ENCODE data around the gene COMMD1. TPM values are rescaled to one million over a fixed set of nuclear protein-coding genes. Genes with fewer than 3 reads are reported as not detected.
"Not testable (repeated sequence)": the region's sequence is repeated elsewhere in the genome, so short reads cannot be mapped to it uniquely, and the experiment has no call there.

COMMD1 gene
- polyA plus RNA-seq, 1 donor: 43.4 TPM

DNA sequence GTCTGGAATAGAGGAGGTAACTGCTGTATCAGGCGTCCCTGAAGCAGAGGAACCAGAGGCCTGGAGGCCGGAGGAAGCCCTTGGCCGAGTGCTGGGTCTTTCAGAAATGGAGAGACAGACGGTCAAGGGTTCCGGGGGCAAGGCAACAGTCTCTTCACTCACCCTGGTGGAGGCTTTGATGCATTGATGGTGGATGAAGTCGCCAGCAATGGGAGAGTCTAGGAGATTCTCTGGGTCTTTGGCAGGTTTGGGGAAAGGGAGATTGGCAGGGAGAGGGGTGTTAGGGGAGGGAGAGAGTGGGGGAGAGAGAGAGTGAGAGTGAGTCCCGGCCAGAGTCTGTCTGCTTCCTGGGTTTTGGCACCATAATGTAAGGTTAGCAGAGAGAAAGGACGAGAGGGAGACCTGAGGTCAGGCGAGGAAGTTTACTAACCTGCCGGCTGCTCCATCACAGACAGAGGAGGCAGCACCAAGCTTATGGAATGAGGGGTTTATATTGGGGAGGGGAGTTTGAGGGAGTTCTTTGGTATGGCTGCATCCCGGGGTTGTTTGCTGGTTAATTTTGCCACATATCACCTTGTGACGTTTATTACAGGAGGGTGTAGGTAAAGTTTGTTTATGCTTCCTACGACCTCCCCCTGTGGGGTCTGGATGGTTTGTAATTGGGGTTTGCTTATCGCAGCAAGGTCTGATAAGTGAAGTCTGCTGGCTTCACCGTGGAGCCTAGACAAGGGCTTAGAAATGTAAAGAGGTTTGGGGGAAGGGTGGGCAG, 19.6 kb downstream of the COMMD1 start:
- no peak for DNase-seq

DNA sequence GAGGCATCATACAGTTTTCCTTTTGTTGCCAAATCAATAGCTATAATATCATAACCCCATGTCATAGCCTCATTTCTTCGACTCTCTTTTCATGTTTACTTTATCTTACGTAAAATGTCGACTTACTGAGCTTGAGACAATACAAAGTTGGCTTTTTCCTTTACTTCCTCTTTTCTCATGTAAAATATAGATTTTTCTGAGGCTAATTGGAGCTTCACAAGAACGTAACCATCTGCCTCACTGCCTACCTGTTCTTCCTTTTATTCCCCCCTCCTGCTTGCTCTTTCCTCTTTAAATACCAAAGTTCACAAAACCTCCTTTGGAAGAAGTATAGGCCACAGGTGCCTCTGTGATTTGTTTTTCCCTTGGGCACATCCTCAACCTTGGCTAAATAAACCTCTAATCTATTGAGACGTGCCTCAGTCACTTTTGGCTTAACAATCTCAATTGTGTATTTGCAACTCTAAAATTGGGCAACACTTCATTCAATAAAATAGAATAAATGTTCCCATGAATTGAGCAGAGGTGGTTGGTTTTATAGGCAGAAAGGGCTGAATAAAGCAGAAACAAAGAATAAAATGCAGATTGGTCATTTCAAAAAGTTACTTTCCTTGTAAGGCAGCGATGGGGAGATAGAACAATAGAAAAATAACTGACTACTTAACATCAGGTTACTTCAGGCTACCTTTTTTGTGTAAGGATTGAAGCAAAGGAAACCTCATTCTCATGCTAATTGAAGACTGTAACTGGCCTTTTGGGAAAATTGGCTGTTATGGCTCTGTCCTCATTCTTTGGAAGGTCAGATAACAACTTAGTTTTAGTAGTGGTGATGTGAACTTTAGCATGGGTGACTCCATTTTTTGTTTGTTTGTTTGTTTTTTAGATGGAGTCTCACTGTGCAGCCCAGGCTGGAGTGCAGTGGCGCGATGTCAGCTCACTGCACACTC, 21.3 kb downstream of the COMMD1 start:
- no peak for DNase-seq

DNA sequence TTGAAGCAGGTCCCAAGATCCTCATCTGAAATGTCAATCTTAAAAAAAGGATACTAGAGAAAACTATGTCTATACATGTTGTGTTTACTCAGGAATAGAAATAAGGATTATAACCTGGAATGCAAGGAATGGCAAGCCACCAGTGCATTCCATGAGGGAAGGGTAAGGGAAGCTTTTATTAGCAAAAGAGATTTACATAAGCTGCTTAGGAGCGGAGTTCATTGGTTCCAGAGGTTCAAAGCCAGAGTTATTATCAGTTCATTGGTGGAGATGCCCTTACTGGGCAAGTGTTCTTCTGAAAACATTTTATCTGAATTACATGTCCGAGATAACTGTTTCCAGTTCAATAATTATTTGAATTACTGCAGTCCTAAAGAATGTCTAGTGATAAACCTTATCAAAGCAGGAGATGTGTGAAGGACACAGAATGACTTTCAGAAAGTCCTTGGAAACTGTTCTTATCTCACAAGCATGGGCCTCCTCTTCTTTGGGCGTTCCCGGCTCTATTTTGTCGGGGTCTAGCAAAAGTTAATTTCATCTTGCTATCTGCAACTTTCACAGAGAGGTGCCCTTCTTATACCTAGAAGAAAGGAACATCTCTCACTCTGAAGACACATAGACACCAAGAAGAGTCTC, 23.5 kb downstream of the COMMD1 start:
- no peak for DNase-seq

DNA sequence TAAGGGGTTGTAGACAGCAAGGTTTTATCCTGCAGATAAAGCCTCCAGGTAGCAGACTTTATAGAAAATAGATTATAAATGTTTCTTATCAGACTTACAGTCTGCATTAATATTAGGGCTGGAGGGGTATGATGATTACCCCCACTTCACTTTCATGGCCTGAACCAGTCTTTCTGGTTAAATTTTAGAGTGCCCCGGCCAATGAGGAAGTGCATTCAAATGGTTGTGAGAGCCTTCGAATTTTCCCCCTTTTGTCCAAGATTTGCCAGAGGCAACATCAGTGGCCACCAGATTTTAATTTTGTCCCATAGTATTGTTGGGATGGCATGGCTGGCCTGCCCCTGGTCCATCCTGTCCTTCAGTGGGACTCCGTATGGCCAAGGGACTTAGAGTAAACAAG, 31.6 kb downstream of the COMMD1 start:
- no peak for DNase-seq

DNA sequence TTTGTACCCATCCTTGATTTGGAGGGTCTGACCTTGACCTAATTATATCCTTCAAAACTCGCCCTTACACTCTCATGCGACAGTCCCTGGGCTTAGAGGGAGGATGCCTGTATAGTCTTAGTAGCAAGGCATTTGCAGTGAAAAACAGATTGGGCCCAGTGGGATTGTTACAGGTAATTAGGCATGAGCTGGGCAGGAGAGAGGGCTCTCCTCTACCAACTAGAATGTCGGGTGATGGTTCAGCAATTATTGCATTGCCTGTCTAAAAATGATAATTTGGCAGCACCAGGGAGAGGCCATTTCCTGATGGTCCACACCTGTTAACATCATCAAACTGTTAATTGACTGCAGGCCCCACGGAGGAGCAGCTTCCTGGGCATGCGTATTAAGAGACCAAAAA, 32.4 kb downstream of the COMMD1 start:
- no peak for DNase-seq

DNA sequence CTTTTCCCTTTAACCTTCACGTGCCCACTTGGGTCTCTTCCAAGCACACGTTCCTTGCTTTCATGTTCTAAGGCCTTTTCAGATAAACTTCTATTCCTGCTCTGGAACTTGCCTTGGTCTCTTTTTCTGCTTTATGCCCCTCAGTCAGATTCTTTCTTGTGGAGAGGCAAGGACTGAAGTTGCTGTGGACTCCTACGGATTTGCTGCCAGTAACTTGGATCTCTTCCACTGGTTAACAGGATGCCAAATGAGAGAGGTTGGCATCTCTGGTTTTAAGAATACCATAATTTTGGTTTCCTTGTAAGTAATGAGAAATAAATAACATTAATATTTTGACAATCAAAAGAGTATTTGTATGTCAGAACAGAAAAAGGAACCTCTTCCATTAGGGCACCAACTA, 33.0 kb downstream of the COMMD1 start:
- no peak for DNase-seq

DNA sequence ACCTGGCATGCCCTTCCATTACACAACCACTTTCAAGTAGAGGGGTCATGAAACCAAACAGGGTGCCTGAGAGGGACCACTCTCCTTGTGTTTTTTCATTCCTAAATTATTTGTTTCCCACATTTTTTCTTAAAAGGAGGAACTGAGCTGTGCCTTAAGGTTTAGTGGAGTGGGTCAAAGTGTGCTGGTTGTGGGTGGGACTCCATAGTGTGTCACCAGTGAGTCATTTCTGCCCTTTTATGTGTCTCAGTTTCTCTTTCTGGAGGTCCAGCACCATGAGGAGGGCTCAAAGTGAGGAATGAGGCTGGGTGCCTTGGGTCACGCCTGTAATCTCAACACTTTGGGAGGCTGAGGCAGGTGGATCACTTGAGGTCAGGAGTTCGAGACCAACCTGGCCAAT, 37.8 kb downstream of the COMMD1 start:
- no peak for DNase-seq

DNA sequence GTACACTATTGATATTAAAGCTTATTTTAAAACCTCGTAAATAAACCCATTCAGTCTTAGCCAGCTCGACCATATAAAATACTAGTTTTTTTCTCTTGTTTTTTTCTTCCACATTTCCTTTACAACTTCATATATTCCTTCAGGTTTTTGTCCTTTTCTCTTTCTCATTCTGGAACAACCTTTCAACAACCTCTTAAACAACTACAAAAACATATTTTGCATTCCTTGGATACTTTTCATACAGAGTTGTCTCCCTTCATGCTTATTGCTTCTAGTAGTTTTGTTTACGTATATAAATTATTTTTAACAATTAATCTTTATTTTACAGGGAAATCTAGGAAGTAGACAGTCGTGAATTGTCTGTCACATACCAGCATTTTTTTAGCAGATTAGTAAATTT, 41.2 kb downstream of the COMMD1 start:
- no peak for DNase-seq

DNA sequence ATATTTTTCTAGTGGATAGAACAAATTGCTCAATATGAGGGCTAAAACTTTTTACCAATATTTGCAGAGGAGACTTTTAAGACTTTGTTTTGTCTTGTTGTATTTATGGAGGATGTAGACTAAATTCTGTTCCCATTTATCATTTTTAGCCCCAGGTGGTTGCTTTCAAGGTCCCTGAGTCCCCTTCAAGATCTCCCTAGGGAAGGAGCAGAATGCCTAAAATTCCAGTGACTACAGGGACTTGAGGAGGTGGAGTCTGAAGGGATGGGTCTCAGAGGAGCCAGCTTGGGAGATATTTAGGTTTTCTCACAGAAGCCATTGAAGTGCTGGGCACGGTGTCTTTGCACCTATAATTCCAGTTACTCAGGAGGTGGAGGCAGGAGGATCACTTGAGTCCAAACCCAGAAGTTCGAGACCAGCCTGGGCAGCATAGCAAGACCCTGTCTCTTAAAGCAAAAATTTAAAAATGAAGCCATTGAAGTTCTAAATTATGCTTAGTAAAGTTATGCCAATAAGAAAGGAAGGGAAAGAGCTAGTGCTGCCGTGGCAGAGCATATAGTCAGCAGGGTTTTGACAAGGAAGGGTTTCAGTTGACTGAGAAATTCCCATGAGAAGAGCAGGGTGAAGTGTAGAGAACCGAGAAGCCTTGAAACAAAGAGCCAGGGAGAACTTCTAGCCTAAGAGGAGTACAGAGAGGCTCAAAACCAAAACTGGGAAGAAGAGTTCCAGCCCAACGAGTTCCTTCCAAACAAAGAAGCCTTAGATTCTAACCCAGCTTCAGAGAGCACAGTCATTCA, 43.4 kb downstream of the COMMD1 start:
- no peak for DNase-seq

DNA sequence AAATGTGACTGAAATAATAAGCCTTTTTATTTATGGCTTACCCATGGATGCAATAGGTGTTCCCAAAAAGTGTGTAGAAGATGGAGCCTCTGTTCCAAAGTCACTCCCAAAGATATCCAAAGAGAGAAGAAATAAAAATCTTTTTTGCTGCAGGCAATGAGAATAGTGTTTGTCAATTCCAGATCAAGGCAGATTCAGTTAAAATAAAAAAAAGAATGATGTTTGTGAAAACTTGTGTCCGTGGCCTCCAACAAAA, 43.9 kb downstream of the COMMD1 start:
- no peak for DNase-seq

DNA sequence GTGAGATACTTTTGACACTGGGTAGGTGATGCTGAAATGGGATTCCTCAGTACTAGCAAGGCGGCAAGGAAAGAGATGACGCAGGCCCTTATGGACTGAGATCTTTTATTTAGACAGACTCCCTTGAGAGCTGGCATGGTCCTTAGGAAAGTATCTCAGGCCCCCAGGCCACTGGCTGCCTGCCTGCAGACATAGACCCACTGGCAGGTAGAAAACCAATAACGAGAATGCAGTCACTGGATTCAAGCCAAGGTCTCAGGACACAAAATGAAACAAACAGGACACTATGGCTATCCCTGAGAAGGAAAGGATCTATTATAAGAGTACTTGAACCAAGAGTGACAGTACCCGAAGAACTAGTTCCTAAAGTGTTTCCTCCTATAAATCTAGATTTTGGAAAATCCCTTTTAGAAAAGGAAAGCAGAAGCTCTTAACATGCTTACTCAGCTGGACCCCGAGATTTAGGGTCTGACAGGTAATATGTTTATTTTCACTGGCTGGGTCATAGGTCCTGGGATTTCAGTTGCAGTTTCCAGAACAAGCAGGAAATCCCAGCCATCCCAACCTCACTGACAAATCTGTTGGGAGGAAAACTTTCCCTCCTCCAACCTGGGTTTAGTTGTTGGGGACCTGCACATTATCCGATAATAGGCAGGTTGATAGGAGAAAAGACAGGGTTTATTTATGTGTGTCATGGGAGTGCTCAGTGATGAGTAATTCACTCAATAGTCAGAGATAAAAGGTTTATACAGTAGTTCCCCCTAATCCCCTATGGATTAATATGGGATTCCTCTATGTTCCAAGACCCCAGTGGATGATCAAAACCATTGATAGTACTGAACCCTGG, 44.5 kb downstream of the COMMD1 start:
- DNase-seq: no peak

DNA sequence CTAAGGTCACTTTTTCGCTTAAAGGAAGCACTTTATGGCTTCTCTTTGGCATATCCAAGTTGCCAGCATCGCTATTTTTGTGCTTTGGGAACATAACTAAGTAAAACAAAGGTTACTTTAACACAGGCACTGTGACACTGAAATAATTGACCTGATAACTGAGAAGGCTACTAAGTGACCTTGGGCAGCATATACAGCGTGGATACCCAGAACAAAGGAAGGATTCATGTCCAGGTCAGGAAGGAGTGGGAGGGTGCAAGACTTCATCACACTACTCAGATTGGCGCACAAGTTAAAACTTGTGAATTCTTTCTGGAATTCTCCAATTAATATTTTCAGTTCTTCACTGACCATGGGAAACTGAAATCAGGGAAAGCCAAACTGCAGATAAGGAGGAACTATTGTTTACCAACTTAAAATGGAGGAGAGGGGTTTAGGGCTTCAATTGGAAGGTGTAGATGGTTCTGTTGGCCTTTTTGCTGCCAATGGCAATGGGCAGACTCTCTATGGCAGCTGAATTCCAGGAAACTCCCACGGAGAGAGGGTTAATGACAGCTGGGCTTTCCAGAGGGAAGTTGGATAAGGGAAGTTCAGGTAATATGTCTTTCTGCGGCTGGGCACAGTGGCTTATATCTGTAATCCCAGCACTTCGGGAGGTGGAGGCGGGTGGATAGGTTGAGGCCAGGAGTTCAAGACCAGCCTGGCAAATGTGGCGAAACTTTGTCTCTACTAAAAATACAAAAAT, 45.3 kb downstream of the COMMD1 start:
- no peak for DNase-seq

DNA sequence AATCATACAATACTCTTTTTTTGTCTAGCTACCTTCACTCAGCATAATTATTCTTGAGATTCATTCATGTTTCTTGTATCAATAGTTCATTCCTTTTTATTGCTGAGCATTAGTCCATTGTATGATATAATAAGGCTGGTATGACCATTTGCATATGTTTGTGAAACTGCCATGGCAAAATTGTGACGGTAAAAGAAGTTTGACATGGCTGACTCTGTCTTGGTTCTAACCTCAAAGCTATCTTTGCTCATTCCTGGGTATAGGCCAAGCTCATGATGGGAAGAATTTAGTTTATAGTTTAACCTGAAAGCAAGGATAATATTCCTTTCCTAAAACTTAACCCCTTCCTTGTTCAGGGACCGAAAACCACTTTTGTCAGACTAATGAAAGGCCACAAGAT, 46.4 kb downstream of the COMMD1 start:
- DNase-seq: no peak

DNA sequence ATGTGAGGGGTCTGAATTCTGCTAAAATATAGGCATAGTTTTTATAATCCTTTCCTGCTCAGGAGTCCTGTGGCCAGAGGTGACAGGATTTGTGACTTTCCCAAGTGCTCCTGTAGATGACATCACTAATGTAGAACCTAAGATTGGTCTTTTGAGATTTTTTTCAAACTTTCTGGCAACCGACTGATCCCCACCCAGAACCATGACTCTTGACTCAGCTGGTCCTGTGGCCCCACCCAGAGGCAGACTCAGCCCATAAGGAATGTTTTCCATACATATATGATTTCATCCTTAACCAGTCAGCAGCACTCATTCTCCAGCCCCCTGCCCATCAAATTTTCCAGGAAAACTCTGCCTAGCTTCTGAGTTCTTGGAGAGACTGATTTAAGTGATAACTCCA, 46.8 kb downstream of the COMMD1 start:
- DNase-seq: no peak

DNA sequence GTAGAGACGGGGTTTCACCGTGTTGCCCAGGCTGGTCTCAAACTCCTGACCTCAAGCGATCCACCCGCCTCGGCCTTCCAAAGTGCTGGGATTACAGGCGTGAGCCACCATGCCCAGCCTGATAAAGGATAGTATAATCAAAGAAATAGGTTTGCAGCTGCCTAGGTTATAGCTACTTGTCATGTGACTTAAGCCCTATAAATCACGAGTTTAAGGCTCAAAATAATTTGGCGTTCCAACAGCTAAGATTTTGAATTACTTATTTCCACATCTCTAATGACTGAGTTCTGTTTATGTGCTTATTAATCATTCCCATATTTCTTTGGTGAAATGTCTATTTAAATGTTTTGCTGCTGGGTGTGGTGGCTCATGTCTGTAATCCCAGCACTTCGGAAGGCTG, 49.4 kb downstream of the COMMD1 start:
- DNase-seq: not testable (repeated sequence)

DNA sequence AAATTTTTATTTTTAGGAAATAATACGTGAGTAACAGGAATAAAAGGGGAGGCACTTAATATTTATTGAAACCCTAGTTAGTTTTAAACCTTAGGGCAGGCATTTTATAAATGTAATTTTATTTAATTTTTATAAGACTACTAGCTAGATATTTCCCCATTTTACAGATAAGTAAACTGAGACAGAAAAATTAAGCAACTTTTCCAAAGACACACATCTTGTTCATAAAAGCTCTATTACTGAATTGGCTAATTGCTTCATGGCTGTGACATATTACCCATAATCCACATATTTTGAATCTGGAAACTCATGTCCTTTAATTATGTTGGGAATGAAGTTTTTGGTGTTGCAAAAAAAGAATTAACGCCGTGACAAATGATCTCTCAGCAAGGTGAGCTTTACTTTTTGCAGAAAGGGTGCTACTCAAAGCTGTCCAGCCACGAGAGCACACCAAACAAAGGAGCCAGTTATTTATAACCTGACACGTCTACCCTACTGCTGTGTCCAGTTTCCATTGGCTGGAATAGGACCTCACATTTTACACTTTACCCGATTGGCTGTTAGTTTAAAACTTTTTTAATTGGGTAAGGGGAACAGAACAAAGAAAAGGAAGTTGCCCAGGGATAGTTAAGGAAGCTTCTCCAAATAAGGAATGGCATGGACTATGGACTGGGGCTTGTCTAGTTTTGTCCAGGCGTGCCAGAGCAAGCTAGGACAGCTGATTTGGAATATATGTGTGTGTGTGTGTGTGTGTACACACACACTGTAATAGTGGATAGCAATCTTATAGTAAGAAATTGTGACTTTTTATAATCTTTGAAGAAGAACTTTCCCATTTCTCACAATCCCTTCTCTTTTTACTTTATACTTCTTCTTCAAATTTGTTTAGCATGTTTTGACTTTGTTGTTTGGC, 54.2 kb downstream of the COMMD1 start:
- no peak for DNase-seq

DNA sequence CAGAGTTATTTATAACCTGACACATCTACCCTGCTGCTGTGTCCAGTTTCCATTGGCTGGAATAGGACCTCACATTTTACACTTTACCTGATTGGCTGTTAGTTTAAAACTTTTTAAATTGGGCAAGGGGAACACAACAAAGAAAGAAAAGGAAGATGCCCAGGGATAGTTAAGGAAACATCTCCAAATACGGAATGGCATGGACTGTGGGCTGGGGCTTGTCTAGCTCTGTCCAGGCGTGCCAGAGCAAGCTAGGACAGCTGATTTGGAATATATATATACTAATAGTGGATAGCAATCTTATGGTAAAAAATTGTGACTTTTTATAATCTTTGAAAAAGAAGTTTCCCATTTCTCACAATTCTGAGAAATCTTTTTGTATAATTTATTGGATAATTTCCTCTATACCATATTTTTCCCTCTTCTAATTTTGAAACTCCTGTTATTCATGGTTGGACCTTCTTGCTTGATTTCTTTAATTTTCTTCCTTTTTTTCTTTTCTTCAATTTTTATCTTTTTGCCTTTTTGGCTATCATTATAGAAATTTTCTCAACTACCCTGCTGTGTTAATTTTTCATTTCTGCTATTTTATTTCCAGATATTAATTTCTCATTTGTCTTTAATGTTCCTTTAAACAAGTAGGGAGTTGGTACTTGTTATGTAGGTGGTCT, 55.9 kb downstream of the COMMD1 start:
- DNase-seq: no peak

DNA sequence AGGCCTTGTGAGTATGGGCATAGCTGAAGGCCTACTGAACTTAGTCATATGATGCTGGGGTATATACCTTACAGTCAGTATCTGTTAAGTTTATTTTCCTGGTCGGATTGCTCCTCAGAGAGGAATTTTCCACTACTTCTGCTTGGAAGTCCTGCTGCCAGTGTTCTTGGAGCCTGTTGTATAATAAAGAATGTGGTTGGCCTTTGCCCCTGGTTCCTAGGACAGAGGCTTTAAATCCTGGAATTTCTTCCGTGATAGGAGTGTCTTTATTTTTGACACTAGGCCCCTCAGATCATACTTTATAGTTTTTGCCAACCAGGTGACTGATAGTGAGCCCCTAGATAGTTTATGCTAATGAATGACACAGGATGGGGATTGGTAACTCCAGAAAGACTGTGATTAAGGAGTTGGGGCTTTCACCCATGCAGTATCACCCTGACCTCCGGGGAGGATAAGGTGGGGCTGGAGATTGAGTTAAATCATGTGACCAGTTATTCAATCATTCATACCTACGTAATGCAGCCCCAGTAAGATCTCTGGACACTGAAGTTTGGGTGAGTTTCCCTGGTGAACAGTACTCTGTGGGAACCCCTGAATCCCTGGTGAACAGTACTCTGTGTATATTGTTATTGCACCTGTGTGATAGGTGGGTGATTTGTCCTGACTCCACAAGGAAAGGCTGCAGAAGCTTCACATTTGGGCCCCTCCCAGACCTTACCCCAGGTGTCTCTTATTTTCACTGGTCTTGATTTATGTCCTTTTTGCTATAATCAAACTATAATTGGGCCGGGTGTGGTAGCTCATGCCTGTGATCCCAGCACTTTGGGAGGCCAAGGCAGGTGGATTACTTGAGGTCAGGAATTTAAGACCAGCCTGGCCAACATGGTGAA, 56.9 kb downstream of the COMMD1 start:
- DNase-seq: no peak

Data from hindlimb muscle (tissue), 1 donor.